ENCODE results near the gene NEMP1.
"Not testable (repeated sequence)": the region's sequence is repeated elsewhere in the genome, so short reads cannot be mapped to it uniquely, and the experiment has no call there.

The NEMP1 gene

DNA sequence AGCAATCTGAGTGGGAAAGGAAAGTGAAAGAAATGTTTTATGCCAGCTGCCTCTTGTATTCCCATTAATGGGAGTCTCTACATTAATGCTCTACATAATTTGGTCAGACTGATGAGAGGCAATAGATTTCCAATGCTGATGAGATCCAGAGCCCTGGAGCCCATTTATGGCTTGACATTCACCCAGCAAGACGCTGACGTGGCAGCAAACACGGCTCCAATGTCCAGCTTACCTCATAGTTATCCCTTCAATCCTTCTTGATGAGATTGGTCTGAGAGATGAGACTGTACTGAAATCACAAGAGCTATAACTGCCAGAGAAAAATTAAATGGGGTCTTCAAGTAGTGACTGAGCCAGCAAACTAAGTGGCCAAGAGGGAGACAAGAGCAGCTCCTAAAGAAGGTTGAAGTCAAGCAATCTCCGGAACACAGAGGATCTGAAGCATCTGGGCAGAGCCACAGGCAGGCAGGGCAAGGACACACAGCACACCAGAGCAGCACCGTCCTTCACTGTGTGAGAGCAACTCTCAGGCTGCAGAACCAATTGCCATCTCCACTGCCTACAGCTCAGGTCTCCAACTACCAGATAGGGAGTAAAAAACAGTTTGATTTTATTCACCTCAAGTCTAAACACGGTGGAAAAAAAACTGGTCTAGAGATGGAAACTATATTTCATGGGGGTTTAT is 21.4 kb downstream of the NEMP1 start:
- no peak for DNase-seq (ENCODE audit: low read depth in 2 of 2)

DNA sequence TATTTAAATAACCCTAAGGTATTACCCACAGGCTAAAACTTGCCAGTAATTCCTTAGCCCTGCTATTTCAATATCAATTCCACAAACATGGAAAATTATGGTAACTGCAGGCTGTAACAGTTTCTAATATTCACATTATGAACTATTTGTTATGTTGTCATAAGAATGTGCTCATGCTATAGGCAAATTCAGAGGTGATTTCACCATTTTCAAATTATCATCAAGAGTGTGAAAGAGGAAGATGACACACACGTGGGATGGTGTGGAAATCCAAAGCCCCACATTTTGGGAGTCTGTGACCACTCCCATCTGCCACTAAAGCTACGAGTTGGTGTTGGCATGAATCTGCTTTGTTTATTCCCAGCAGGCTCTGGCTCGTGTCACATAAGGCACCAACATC is 22.8 kb downstream of the NEMP1 start:
- DNase-seq (ENCODE audit: low read depth in 2 of 2): no peak

DNA sequence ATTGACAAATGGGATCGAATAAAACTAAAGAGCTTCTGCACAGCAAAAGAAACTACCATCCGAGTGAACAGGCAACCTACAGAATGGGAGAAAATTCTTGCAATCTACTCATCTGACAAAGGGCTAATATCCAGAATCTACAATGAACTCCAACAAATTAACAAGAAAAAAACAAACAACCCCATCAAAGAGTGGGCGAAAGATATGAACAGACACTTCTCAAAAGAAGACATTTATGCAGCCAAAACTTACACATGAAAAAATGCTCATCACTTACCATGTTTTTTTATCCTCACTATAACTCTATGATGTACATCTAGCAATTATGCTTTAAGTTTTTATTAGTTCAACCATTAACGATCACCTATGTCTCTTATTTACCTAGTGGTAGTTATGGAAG is 24.7 kb downstream of the NEMP1 start:
- not testable (repeated sequence) for DNase-seq (ENCODE audit: low read depth in 2 of 2)

DNA sequence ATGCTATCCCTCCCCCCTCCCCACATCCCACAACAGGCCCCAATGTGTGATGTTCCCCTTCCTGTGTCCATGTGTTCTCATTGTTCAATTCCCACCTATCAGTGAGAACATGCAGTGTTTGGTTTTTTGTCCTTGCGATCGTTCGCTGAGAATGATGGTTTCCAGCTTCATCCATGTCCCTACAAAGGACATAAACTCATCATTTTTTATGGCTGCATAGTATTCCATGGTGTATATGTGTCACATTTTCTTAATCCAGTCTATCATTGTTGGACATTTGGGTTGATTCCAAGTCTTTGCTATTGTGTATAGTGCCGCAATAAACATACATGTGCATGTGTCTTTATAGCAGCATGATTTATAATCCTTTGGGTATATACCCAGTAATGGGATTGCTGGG is 25.4 kb downstream of the NEMP1 start:
- DNase-seq (ENCODE audit: low read depth in 2 of 2): not testable (repeated sequence)

DNA sequence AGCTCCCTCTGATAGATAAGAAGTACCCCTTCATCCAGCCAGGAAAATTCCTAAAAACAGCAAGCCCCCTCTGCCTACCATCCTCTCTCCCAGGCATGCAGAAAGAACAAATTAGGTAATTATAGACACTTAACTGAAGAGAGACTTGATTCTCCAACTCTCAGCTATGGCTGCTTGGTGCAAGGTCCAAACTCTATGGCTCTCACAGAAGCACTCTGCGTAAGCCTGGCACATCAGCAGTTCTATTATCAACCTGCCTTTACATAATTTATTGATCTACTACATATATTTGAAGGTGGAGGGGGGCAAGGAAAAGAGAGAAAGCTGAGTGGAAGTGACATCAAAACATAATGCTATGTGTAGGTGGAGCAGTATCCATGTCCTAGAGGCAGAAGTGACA is 27.6 kb downstream of the NEMP1 start:
- DNase-seq (ENCODE audit: low read depth in 2 of 2): no peak

DNA sequence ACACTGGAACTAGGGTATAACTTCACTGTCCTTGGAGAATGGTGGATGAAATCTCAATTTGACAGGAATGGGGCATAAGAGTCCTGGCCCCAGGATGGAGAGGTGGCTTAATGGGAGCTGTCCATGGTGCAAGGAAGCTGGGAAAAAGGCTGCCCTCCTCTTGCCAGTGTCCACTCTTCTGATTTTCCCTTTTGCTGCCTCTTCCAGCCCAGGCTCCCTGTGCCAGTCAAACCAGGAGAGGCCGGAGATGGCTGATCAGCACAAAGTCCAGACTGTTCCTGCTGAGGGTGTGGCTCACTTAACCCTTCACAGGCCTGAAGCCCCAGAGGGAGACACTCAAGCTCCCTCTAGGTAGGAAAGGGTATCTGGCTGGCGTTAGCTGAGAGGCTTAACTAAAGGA is 28.7 kb downstream of the NEMP1 start, which contains the start of gene MYO1A:
TSS of gene MYO1A (minus strand) at position 240 of the 400 bp plus-strand sequence. CDS start 1,806 bp downstream, outside the sequence.
- DNase-seq (ENCODE audit: low read depth in 2 of 2): no peak

DNA sequence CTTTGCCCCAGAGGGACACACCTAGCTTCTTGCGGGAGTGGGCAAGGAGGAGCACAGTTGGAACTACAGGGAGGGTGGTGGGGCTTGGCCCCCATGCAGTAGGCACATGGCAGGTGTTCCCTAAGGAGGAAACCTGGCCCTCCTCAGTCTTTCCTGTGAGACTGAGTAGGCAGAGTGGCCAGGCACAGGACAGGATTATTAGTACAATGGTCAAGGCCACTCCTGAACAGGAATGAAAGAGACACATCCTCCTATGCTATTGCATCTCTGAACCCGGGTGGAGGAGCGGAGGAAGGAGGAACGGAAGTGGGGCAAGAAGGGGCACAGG is 29.5 kb downstream of the NEMP1 start:
- no peak for DNase-seq (ENCODE audit: low read depth in 2 of 2)

DNA sequence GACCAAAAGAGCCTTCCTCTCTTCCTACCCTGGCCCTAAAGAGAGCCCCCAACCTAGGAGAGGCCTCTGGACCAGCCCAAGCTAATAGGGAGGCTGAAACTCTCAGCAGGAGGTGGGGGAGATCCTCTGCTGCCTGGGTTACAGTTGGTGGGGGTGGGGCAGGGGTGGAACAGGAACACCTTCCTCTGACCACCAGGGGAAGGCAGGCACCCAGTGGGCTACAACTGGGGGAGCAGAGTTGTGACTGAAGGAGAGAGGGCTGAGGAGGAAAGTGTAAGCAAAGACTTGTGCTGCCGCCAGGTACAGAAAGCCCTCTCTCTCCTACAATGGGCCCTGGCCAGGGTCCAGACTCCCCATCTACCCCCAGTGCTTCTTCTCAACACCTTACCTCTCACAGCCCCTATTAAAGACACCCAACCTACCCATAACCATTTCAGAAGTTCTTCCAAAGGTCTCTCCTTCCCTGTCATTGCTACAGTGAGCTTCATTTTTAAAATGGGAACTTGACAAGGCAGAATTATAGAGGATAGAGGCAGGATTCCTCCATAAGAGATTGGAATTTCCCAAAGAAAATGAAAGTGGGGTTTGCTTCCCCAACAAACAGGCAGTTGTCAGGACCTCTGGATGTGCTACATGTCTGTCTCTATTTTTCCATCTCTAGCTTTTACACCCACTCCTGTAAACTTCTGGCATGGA is 30.0 kb downstream of the NEMP1 start:
- DNase-seq (ENCODE audit: low read depth in 2 of 2): no peak

DNA sequence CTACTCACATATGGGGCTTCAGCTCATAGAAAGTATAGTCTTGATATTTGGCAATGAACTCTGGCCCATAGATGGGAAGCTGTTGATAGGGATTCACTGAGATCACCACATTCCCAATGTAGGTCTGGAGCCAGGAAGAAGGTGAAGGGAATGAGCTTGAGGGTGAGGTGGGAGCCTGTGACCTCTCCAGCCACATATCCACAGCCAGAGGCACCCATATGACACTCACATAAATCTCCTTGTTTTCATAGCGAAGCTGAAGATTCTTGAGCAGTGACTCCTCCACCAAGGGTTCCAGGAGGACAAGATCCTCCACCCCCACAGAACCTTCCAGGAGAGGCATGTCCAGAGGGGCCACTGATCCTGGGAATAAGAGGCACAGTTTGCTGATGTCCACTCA is 30.6 kb downstream of the NEMP1 start:
- DNase-seq (ENCODE audit: low read depth in 2 of 2): no peak

DNA sequence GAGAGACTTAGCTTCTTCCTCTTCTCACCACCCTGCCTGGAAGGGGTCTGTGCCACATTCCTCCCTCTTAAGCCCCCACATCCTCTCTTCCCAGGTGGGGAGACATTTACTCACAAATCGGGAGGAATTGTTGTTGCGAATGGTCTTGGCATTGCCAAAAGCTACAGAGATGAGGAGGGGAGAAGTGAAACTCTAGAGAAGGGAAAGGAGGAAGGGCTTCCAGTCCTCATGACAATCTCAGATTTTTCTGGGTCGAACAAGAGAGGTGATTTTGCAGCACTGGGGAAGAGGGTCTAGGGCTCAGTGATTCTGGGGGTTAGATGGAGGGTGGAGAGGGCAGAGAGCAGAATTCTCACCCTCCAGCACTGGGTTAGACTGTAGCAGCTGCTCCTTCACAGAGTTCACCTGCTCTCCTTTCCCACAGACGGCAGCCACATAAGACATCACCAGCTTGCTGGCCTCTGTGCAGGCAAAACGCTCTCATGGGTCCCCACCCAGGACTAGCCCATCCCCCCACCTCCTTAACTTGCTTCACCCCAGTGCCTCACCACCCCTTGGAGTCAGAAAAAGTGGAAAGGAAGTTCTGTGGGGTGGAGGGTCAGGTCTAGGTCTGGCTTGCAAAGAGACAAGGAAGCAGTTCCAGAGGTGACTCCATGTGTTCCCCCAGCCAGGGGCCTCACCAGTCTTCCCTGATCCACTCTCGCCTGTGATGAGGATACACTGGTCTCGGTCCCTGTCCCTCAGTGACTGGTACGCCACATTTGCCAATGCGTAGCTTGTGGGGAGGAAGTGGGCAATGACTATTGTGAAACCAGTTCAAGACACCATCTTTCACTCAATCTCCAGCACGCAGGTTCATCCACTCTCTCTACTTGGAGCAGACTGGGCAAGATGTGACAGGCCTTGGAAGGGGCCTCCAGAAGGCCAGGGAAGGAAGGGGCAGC is 31.4 kb downstream of the NEMP1 start:
- DNase-seq (ENCODE audit: low read depth in 2 of 2): peak; percentile 30 to 50

DNA sequence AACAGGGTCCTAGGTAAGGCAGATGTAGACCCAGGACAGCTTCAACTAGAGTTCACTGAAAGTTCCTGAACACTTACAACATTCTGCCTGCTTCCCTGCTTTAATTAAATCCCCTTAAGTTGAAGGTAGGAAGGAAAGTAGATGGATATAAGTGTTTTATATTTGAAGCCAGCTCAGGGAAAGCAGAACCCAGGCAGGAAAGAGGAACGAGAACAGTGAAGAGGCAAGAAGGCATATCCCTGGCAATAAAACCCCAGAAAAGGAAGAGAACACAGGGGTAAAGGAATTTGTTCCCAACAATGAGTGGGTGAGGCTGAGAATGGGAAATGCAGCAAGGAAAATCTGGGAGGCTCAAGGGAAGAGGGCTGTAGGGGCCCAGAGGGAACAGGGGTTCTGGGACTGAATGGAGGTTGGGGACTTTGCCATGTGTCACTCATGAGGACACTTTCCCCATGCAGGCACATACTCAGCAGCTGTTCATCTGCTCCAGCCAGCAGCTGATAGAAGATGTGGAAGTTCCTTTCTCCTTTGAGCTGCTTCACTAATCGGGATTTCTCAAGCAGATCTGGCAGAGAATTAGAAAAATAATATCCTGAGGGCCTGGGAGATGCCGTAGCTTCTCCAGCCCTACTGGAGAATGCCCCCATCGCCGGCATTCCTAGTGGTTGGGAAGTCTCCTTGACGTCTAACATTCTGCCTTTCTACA is 32.4 kb downstream of the NEMP1 start:
- DNase-seq (ENCODE audit: low read depth in 2 of 2): no peak

DNA sequence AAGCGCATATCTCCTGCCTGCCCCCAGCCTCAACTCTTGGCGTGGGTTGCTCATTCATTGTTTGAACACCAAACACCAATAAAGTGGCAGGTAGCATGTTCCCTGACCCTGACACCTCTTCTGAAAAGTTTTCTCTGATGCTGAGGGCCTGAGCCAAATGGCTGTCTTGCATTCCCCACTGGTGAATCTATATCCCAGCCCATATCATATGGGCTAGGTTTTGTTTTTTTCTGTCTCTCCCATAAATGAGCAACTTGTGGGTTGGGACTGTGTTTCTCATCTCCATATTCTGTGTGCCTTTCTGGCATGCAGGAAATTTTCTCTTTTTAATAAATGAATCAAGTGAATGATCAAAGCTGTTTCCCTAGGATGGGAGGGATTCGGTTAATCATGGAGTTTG is 33.7 kb downstream of the NEMP1 start:
- no peak for DNase-seq (ENCODE audit: low read depth in 2 of 2)

DNA sequence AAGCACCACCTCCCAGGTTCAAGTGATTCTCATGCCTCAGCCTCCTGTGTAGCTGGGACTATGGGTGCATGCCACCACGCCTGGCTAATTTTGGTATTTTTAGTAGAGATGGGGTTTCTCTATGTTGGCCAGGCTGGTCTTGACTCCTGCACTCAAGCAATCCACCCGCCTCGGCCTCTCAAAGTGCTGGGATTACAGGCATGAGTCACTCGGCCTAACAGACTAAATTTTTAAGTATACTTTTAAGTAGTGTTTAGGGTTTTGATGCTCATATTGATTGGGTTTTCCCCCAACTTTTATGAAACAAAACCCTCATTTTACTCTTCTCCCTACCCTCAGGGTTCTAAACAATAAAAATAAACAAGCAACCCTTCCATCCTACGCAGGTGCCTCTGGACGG is 34.1 kb downstream of the NEMP1 start:
- DNase-seq (ENCODE audit: low read depth in 2 of 2): no peak

DNA sequence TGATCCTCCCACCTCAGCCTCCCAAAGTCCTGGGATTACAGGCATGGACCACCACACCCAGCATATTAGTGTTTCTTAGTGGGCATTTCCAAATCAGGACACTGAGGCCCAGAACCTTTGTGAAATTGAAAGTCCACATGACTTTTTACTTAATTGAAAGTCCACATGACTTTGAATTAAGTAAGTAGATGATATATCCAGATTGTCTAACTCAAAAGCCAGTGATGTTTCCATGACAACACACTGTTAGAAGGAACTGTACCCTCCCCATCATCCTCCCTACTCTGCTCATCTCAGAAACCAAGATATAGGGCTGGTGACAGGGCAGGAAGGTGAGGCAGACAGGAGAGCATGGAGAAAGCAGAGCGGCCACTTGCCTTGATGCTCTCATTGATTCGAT is 35.9 kb downstream of the NEMP1 start:
- DNase-seq (ENCODE audit: low read depth in 2 of 2): no peak

DNA sequence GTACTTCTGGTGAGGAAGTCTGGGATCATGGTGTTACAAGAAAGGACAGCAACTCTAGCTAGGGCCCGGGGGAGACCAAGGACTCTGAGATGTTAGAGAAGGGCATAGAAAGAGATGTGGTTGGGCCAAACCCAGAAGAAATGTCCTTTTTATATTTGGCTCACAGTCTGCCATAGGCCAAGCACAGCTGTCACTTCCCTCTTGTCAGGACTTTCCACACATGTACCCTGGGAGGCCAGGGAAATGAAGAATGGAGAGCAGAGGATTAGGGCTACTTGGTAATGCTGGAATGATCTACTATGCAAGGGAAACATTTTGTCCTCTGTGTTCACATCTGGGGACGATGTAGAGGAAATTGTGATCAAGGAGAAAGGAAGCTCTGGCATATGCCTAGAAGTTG is 37.8 kb downstream of the NEMP1 start:
- no peak for DNase-seq (ENCODE audit: low read depth in 2 of 2)

DNA sequence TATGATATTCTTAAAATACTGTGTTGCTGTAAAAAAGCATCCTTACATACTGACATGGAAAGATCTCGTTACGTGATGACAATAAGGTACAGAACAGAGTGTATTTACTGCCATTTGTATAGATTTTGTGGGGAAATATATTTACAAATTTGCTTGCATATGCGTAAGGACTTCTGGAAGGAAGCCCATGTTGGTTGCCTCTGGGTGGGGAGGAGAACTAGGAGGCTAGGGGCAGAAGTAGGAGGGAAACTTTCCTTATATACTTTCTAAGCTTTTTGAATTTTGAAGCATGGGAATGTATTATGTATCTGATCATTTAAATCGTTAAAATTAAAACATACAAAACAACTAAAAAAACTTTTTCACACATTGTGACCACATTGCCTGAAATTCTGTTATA is 38.4 kb downstream of the NEMP1 start:
- DNase-seq (ENCODE audit: low read depth in 2 of 2): no peak

DNA sequence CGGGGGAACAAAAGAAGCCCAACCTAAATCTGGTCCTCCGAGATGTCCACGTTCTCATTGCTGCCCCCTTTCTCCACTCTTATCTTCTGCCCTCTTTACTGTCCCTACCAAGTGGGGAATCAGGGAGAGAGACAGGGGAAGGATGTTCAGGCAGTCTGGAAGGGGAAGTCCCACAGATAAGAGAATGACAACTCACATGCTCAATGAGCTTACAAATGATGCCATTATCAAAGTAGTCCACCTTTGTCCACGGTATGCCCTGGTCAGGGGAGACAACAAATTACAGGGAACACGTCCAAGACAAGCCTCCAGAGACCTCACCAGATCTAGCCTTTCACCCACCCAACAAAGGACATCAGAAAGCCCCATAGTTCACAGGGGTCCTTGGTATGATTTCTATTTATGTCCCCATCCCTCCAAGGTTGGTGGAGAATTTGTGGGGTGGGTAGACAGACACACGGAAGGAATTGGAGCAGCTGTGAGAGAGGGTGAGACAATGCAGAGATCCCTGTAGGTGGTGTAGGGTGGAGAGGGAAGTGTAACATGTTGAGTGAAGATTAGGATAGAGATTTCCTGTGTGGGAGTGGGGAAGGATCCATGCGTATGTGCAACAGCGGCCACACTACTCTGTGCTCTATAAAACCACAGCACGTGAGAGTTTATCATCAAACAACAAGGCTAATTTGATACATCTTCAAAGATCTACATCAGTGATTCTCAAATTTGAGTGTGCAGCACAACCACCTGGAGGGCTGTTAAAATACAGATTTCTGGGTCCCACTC is 39.4 kb downstream of the NEMP1 start:
- DNase-seq (ENCODE audit: low read depth in 2 of 2): no peak

DNA sequence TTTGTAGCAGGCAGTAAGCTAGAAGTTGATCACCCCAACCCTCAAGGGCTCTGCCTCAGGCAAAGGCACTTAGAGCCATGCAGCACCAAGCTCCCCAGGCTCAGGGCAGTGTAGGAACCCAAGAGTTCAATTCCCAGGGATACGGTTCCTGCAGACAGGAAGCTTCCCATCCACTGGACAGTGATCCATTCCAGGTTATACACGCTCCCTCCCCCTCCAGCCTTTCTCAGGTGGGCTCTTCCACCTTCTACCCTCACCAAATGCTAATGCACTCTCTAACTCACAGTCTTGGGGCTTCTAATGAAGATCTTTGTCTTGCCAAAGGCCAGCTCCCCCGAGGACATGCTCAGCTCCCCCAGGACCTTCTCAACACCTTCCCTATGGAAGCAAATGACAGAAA is 41.3 kb downstream of the NEMP1 start:
- no peak for DNase-seq (ENCODE audit: low read depth in 2 of 2)

DNA sequence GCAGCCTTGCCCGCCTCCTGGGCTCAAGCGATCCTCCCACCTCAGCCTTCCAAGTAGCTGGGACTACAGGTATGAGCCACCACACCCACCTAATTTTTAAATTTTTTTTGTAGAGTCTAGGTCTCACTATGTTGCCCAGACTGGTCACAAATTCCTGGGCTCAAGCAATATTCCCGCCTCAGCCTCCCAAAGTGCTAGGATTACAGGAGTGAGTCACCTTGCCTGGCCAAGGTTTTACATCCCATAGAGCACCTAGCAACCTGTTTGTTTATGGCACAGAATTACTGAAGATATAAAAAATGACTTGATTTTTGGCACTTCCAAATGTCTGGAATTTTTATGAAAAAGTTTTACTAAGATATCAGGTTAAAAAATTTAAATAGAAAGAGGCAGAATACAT is 45.2 kb downstream of the NEMP1 start:
- no peak for DNase-seq (ENCODE audit: low read depth in 2 of 2)

DNA sequence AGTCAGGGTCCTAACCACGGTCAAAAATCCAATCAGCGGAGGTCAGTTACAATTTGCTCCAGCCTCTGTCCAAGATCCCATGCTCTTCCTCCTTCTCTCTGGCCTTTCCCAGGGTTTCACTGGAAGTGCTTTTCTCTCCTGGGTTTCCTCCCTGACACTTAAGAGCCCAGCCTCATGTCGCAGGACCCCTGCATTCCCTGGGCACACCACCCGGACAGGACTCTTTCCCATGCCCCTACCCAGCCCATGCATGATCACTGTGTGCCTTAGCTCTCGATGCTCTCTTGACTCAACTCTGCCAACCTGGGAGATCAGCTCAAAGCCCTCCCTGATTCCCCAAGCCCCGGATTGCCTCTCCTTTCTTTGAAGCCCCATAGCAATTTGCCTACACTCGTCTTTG is 46.8 kb downstream of the NEMP1 start:
- no peak for DNase-seq (ENCODE audit: low read depth in 2 of 2)

DNA sequence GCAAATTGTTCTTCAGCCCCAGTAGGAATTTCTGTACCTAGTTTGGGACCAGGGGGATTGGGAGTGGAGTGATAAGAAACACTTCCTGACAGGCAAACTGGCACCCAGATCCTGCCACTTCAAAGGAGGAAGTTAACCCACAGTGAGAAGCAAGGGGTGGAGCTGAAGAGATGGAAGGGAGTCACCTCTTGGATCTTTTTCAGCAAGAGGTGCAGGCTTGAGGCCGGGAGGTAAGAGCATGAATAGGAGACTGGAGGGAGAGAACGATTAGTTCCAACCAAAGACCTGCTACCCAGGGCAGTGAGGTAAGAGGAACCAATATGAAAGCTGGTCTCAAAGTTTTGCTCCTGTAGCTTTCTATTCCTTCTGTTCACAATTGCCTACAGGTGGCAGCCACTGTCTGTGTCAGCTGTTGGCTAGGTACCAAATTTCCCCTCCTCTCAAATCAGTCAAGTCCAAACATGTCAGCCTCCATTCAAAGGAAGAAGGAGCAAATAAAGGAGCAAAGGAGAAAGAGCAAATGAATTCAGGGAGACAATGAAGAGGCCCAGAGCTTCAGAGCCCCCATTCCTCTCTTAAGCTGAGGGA is 47.4 kb downstream of the NEMP1 start:
- no peak for DNase-seq (ENCODE audit: low read depth in 2 of 2)

Measured in stimulated activated CD4-positive, alpha-beta T cell treated with anti-CD3 and anti-CD28 coated beads, Interleukin-4, amount 100 ng/mL, for 48 hours (primary cell).